ENCODE measurements around the gene UBR4. TPM values are rescaled to one million over a fixed set of nuclear protein-coding genes. Genes with fewer than 3 reads are reported as not detected.

Gene UBR4
- total RNA-seq (2022; extraction: Qiagen RNA extraction) = 92.2 to 112 TPM (median 101 TPM) in 5 replicates

GRCh38 chr1:19209990-19210771, at the start of gene UBR4:
Gene UBR4, minus strand, starts transcription at chr1:19210266. Its CDS starts 18 bp downstream, at chr1:19210248.

DNA sequence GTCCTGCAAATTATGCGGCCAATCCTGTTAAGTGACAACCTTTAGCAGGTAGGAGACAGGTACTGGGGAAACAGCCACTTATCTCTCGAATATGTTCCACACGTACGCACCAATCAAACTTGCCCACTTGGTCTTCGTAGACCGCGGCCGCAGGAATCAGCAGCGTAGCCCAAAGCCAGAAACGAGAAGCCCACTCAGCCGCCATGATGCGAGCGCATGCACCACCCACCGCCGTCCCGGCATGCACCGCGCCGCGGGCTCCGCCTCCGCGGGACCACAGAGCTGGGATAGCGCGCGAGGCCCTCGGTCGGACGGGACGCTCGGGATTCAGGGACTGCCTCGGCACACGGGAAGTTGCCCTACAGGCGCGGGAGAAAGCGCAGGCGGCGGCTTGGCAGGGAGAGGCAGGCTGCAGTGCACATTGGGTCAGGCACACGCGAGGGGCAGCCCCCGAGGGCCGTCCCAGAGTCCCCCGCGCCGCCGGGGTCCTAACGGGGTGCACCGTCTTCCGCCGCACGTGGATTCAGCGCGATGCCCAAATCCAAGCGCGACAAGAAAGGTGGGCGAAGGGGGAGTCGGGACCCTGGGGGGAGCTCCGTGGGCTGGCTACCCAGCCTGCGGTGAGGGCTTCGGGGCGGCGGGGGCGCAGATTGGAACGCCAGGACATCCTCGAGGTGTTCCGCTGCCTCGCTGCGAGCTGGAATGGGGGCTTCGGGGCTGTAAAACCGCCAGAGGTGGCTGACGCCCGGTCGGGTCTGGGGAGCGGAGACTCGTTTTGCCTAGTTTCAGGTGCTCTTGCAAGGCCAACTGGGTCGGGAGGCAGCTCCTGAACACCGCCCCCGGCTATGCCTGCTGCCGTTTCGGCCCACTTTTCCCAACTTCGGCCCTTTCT, 41.5 kb upstream of the UBR4 start, which contains the start of the genes EMC1 and MRTO4:
EMC1 (minus strand) TSS at position 220 of the 892 bp plus-strand sequence; CDS start at position 205, 15 bp downstream.
MRTO4 (plus strand) TSS at position 501 of the 892 bp plus-strand sequence; CDS start at position 532, 31 bp downstream.

Other genes with a start within 250 kb of the UBR4 start
- gene EMC1, start 41.3 kb upstream of the UBR4 start, total RNA-seq (2022; extraction: Qiagen RNA extraction) = 27.6 to 38.5 TPM (median 33.3 TPM) in 5 replicates
- 63.6 to 72.7 TPM (median 65.2 TPM) in 5 replicates for gene MRTO4, start 41.5 kb upstream of the UBR4 start, total RNA-seq (2022; extraction: Qiagen RNA extraction)
- 0.09 to 0.32 TPM (median 0.12 TPM) in 5 replicates for gene AKR7A3, start 78.5 kb upstream of the UBR4 start, total RNA-seq (2022; extraction: Qiagen RNA extraction)
- 36.8 to 54.8 TPM (median 51.6 TPM) in 5 replicates for gene AKR7A2, start 101.9 kb upstream of the UBR4 start, total RNA-seq (2022; extraction: Qiagen RNA extraction)
- 14.9 to 24.7 TPM (median 21.2 TPM) in 5 replicates for gene SLC66A1, start 102.1 kb upstream of the UBR4 start, total RNA-seq (2022; extraction: Qiagen RNA extraction)